ENCODE measurements around the gene PMF1.

PMF1 gene

GRCh38 chr1:156246781-156247459, 34.1 kb downstream of the PMF1 start:
- TF ChIP-seq ZNF70 (CRISPR knock-in tag; IDR thresholded peaks at IDR 0.05) (no peak), ZC3H10 (CRISPR knock-in tag; IDR thresholded peaks at IDR 0.05) (no peak), POU6F1 (CRISPR knock-in tag; IDR thresholded peaks at IDR 0.05; ENCODE audit: borderline replicate concordance, low read depth) (no peak), ZFP3 (CRISPR knock-in tag; IDR thresholded peaks at IDR 0.05) (no peak), ZFP30 (CRISPR knock-in tag; IDR thresholded peaks at IDR 0.05) (no peak), CSDC2 (CRISPR knock-in tag; IDR thresholded peaks at IDR 0.05) (no peak), TOX (CRISPR knock-in tag; IDR thresholded peaks at IDR 0.05; ENCODE audit: borderline replicate concordance) (no peak), RARB (CRISPR knock-in tag; IDR thresholded peaks at IDR 0.05) (no peak), TSHZ2 (CRISPR knock-in tag; IDR thresholded peaks at IDR 0.05) (no peak), CREB5 (CRISPR knock-in tag; IDR thresholded peaks at IDR 0.05; ENCODE audit: low read depth) (no peak), ESRRG (CRISPR knock-in tag; IDR thresholded peaks at IDR 0.05) (no peak), GLIS3 (CRISPR knock-in tag; IDR thresholded peaks at IDR 0.05) (no peak), SNAI2 (CRISPR knock-in tag; IDR thresholded peaks at IDR 0.05) (no peak), ZNF565 (CRISPR knock-in tag; conservative IDR thresholded peaks at IDR 0.05; ENCODE audit: low read depth) (no peak), OSR1 (CRISPR knock-in tag; IDR thresholded peaks at IDR 0.05) (no peak), PPARA (CRISPR knock-in tag; IDR thresholded peaks at IDR 0.05; ENCODE audit: borderline replicate concordance) (no peak)
- ATAC-seq: peak; percentile 3; the same call in 2 of the 3 replicates

- no peak for TF ChIP-seq CSDC2 (CRISPR knock-in tag; IDR thresholded peaks at IDR 0.05)
- TF ChIP-seq POU6F1 (CRISPR knock-in tag; IDR thresholded peaks at IDR 0.05; ENCODE audit: borderline replicate concordance, low read depth): no peak
- no peak for TF ChIP-seq ZFP30 (CRISPR knock-in tag; IDR thresholded peaks at IDR 0.05)
- TF ChIP-seq ESRRG (CRISPR knock-in tag; IDR thresholded peaks at IDR 0.05): no peak
- TF ChIP-seq TSHZ2 (CRISPR knock-in tag; IDR thresholded peaks at IDR 0.05): no peak
- no peak for TF ChIP-seq ZC3H10 (CRISPR knock-in tag; IDR thresholded peaks at IDR 0.05)
- no peak for TF ChIP-seq ZNF8 (CRISPR knock-in tag; IDR thresholded peaks at IDR 0.05)
- no peak for TF ChIP-seq CSRNP3 (CRISPR knock-in tag; IDR thresholded peaks at IDR 0.05)
- TF ChIP-seq ARNTL (CRISPR knock-in tag; IDR thresholded peaks at IDR 0.05; ENCODE audit: borderline replicate concordance, low read depth): no peak
- TF ChIP-seq RARB (CRISPR knock-in tag; IDR thresholded peaks at IDR 0.05): no peak
- no peak for TF ChIP-seq CREB5 (CRISPR knock-in tag; IDR thresholded peaks at IDR 0.05; ENCODE audit: low read depth)
- TF ChIP-seq SNAI2 (CRISPR knock-in tag; IDR thresholded peaks at IDR 0.05): no peak
- peak; percentile 5 for ATAC-seq
Observed at GRCh38 chr1:156247460-156248322, 34.9 kb downstream of the PMF1 start, which contains the start of gene PAQR6. Gene PAQR6, minus strand, starts transcription at chr1:156248056. Its CDS starts 1,325 bp downstream, at chr1:156246731.

Data from SK-N-SH treated with all-trans-retinoic acid at 6 μM for 48 hours (cell line).